GM19463 (cell line): ENCODE measurements around the gene CDON.
"Not testable (repeated sequence)": the region's sequence is repeated elsewhere in the genome, so short reads cannot be mapped to it uniquely, and the experiment has no call there.

Experiments
- ATAC-seq: cut with Tn5 transposase; IDR thresholded peaks from one replicate; pipeline ENCODE4 v1.9.1; 2021; ENCODE audit warnings: mild to moderate bottlenecking, moderate library complexity; ENCODE audit not compliant: unreplicated experiment

CDON gene

GRCh38 chr11:125925804-125926203 is 136.9 kb downstream of the CDON start:
- no peak for ATAC-seq

GRCh38 chr11:125925247-125925740 is 137.4 kb downstream of the CDON start:
- ATAC-seq: no peak

- ATAC-seq: no peak
Measured at GRCh38 chr11:125924384-125925007, 138.2 kb downstream of the CDON start.

- no peak for ATAC-seq
Measured at GRCh38 chr11:125923633-125924032, 139.0 kb downstream of the CDON start.

- ATAC-seq: peak; percentile 76
Measured at GRCh38 chr11:125923012-125923579, 139.6 kb downstream of the CDON start.

GRCh38 chr11:125922156-125922555 is 140.5 kb downstream of the CDON start:
- ATAC-seq: no peak

GRCh38 chr11:125921042-125921441 is 141.6 kb downstream of the CDON start:
- ATAC-seq: no peak

- no peak for ATAC-seq
Measured at GRCh38 chr11:125918140-125918840, 144.4 kb downstream of the CDON start.

- ATAC-seq: no peak
Measured at GRCh38 chr11:125916683-125917347, 145.9 kb downstream of the CDON start.

GRCh38 chr11:125914601-125915000 is 148.1 kb downstream of the CDON start:
- not testable (repeated sequence) for ATAC-seq

GRCh38 chr11:125910226-125910849 is 152.3 kb downstream of the CDON start:
- no peak for ATAC-seq
